WTC11 (cell line): ENCODE measurements around the gene BTBD9.

Experiments used
- ATF3 ChIP-seq: sonication (generic); formaldehyde crosslinking; conservative IDR thresholded peaks from 2 replicates; pipeline ENCODE4 v1.8.1; 2022; ENCODE audit warnings: mild to moderate bottlenecking, missing genetic modification reagents
- CTCF ChIP-seq: fragments of 200-600 bp; IDR thresholded peaks from 2 replicates; pipeline ENCODE4 v1.8.0; 2022; ENCODE audit warnings: antibody characterized with exemption
- FOXJ3 ChIP-seq: sonication (generic); formaldehyde crosslinking; IDR thresholded peaks from 2 replicates; pipeline ENCODE4 v1.9.0; 2021; ENCODE audit warnings: missing genetic modification reagents, mild to moderate bottlenecking, borderline replicate concordance
- JUN ChIP-seq: sonication (generic); formaldehyde crosslinking; IDR thresholded peaks from 2 replicates; pipeline ENCODE4 v1.8.0; 2023; ENCODE audit warnings: mild to moderate bottlenecking, missing genetic modification reagents
- MLX ChIP-seq: sonication (generic); formaldehyde crosslinking; IDR thresholded peaks from 2 replicates; pipeline ENCODE4 v1.8.1; 2023; ENCODE audit warnings: mild to moderate bottlenecking, missing genetic modification reagents, moderate library complexity
- NR2C2 ChIP-seq: sonication (generic); formaldehyde crosslinking; IDR thresholded peaks from 2 replicates; pipeline ENCODE4 v1.8.0; 2022; ENCODE audit warnings: mild to moderate bottlenecking, missing genetic modification reagents
- USF2 ChIP-seq: sonication (generic); formaldehyde crosslinking; IDR thresholded peaks from 2 replicates; pipeline ENCODE4 v1.8.1; 2023; ENCODE audit warnings: mild to moderate bottlenecking, missing genetic modification reagents, moderate library complexity
- ZNF281 ChIP-seq: sonication (generic); formaldehyde crosslinking; IDR thresholded peaks from 2 replicates; pipeline ENCODE4 v1.8.0; 2023; ENCODE audit warnings: mild to moderate bottlenecking, missing genetic modification reagents
- TF ChIP-seq, protein P1 (sequence below): sonication (generic); formaldehyde crosslinking; IDR thresholded peaks from 2 replicates; pipeline ENCODE4 v1.8.0; 2022; ENCODE audit warnings: missing genetic modification reagents
- TF ChIP-seq, protein P2 (sequence below): fragments of 250-450 bp; sonication (Bioruptor Pico); IDR thresholded peaks from 2 replicates; pipeline ENCODE4 v2.1.2; 2022; ENCODE audit warnings: mild to moderate bottlenecking, moderate library complexity

- TF ChIP-seq CTCF, result no peak
- TF ChIP-seq, protein P1, sequence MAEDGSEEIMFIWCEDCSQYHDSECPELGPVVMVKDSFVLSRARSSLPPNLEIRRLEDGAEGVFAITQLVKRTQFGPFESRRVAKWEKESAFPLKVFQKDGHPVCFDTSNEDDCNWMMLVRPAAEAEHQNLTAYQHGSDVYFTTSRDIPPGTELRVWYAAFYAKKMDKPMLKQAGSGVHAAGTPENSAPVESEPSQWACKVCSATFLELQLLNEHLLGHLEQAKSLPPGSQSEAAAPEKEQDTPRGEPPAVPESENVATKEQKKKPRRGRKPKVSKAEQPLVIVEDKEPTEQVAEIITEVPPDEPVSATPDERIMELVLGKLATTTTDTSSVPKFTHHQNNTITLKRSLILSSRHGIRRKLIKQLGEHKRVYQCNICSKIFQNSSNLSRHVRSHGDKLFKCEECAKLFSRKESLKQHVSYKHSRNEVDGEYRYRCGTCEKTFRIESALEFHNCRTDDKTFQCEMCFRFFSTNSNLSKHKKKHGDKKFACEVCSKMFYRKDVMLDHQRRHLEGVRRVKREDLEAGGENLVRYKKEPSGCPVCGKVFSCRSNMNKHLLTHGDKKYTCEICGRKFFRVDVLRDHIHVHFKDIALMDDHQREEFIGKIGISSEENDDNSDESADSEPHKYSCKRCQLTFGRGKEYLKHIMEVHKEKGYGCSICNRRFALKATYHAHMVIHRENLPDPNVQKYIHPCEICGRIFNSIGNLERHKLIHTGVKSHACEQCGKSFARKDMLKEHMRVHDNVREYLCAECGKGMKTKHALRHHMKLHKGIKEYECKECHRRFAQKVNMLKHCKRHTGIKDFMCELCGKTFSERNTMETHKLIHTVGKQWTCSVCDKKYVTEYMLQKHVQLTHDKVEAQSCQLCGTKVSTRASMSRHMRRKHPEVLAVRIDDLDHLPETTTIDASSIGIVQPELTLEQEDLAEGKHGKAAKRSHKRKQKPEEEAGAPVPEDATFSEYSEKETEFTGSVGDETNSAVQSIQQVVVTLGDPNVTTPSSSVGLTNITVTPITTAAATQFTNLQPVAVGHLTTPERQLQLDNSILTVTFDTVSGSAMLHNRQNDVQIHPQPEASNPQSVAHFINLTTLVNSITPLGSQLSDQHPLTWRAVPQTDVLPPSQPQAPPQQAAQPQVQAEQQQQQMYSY (CRISPR knock-in tag), result no peak
- no peak for TF ChIP-seq JUN
- no peak for TF ChIP-seq USF2 (CRISPR knock-in tag)
- no peak for TF ChIP-seq NR2C2 (CRISPR knock-in tag)
- no peak for TF ChIP-seq MLX
- no peak for TF ChIP-seq ZNF281 (CRISPR knock-in tag)
- TF ChIP-seq FOXJ3, result no peak
- TF ChIP-seq, protein P2, sequence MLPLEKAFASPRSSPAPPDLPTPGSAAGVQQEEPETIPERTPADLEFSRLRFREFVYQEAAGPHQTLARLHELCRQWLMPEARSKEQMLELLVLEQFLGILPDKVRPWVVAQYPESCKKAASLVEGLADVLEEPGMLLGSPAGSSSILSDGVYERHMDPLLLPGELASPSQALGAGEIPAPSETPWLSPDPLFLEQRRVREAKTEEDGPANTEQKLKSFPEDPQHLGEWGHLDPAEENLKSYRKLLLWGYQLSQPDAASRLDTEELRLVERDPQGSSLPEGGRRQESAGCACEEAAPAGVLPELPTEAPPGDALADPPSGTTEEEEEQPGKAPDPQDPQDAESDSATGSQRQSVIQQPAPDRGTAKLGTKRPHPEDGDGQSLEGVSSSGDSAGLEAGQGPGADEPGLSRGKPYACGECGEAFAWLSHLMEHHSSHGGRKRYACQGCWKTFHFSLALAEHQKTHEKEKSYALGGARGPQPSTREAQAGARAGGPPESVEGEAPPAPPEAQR (CRISPR knock-in tag), result no peak
- TF ChIP-seq ATF3 (CRISPR knock-in tag), result no peak
Observed at GRCh38 chr6:38187811-38188590, 451.7 kb downstream of the BTBD9 start.
